ENCODE data around the gene NFKBIA.

The NFKBIA gene

DNA sequence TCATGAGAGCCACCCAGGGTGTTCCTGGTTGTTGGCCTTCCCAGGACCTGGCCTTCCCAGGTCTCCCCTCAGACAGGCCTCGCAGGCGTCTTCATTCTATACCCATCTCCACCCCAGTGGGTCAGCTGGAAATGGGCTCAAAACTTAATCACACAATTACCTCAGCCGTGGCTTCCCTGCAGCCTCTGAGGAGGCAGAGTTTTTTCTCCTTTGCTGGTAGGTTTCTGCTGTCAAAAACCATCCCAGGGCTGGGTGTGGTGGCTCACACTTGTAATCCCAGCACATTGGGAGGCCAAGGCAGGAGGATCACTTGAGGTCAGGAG, 13.2 kb downstream of the NFKBIA start:
- DNase-seq (ENCODE audit: low read depth) = no peak

DNA sequence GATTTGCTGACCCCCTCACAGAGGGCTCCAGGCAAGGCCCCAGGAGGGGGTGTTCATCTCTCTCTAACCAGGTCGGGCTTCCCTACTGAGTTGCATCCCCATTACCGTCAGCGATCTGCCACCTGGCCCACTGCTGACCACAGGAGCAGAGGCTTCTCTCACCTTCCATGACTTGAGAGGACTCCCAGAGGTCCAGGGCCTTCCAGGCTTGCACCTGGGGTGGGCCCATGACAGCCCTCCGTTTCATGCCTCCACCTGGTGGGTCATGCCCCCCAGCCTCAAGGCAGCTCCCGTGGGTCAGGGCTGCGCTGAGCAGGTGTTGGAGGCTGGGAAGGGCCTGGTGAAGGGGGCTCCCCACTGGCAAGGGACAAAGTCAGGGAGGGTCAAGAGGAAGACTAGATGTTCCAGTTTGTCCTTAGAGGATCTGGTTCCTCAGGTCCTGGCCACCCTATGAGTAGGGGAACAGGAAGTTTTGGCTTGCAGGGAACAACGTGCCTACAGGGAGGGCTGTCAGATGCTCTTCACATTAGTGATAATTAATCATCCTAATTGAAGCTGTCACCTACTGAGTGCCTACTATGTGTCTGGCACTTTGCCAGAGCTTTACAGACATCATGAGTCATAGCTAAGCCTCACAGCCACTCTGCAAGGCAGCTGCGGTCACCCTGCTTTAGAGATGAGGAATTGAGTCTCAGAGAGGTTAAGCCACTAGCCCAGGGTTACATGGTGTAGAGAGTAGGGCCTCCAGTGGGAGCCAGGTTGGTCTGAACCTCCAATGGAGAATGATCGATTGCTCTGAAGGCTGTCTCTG, 13.8 kb downstream of the NFKBIA start:
- DNase-seq (ENCODE audit: low read depth) = peak; percentile 90
- TF ChIP-seq, protein P1, sequence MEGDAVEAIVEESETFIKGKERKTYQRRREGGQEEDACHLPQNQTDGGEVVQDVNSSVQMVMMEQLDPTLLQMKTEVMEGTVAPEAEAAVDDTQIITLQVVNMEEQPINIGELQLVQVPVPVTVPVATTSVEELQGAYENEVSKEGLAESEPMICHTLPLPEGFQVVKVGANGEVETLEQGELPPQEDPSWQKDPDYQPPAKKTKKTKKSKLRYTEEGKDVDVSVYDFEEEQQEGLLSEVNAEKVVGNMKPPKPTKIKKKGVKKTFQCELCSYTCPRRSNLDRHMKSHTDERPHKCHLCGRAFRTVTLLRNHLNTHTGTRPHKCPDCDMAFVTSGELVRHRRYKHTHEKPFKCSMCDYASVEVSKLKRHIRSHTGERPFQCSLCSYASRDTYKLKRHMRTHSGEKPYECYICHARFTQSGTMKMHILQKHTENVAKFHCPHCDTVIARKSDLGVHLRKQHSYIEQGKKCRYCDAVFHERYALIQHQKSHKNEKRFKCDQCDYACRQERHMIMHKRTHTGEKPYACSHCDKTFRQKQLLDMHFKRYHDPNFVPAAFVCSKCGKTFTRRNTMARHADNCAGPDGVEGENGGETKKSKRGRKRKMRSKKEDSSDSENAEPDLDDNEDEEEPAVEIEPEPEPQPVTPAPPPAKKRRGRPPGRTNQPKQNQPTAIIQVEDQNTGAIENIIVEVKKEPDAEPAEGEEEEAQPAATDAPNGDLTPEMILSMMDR (IDR thresholded peaks at IDR 0.05; ENCODE audit: insufficient read depth, low read depth, low read length, missing control alignments) = no peak
- H3K4me3 ChIP-seq (ENCODE audit: low read length) = no peak overlapping the region

More for the DNA sequence above, 13.2 kb downstream of the NFKBIA start:
- no peak overlapping the region for H3K4me3 ChIP-seq (ENCODE audit: low read length)
- TF ChIP-seq, protein P1 (IDR thresholded peaks at IDR 0.05; ENCODE audit: insufficient read depth, low read depth, low read length, missing control alignments) = no peak

DNA sequence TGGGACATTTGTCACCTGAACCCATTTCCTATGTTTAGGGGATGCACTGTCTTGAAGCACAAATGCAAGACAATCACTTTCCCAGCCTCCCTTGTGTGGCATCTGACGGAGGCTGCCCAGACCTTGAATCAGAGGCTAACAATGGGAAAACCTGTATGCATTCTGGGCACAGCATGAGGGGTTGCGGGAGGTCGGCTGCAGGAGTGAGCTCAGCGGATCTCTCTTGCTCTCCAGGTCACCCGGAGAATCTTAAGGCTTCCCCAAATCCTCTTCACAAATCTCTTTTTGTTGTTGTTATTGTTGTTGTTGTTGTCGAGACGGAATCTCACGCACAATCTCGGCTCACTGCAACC, 15.3 kb downstream of the NFKBIA start:
- TF ChIP-seq, protein P1 (IDR thresholded peaks at IDR 0.05; ENCODE audit: insufficient read depth, low read depth, low read length, missing control alignments) = no peak
- no peak for DNase-seq (ENCODE audit: low read depth)
- no peak overlapping the region for H3K4me3 ChIP-seq (ENCODE audit: low read length)

DNA sequence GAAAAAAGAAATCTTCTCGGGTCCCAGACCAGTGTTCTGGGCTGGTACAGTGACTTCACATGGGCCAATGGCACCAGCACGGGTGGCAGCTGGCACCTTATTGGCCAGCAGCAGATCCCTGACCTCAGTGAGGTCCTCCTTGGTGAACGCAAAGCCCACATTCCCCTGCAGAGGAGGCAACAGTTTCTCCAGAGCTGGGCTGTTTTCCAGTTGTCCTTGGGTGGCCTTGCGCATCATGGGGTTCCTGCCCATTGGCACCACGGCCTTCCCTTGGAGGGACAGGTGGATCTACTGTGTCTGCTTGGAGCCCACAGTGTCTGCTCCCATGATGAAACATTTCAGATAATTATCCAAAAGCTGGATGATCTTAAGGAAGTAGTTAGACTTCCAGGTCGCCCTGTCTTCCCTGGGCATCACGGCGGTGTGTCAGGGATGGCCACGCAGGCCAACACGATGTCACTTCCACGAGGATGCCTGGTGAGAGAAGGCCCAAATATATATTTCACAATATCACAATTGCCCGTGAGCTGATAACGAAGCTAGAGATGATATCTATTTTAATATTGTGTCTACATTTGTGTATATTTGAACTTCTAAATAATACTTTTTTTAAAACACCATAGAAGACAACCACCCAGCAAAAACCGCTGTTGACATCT, 15.8 kb downstream of the NFKBIA start:
- DNase-seq (ENCODE audit: low read depth) = no peak
- TF ChIP-seq, protein P1 (IDR thresholded peaks at IDR 0.05; ENCODE audit: insufficient read depth, low read depth, low read length, missing control alignments) = no peak
- H3K4me3 ChIP-seq (ENCODE audit: low read length) = no peak overlapping the region

DNA sequence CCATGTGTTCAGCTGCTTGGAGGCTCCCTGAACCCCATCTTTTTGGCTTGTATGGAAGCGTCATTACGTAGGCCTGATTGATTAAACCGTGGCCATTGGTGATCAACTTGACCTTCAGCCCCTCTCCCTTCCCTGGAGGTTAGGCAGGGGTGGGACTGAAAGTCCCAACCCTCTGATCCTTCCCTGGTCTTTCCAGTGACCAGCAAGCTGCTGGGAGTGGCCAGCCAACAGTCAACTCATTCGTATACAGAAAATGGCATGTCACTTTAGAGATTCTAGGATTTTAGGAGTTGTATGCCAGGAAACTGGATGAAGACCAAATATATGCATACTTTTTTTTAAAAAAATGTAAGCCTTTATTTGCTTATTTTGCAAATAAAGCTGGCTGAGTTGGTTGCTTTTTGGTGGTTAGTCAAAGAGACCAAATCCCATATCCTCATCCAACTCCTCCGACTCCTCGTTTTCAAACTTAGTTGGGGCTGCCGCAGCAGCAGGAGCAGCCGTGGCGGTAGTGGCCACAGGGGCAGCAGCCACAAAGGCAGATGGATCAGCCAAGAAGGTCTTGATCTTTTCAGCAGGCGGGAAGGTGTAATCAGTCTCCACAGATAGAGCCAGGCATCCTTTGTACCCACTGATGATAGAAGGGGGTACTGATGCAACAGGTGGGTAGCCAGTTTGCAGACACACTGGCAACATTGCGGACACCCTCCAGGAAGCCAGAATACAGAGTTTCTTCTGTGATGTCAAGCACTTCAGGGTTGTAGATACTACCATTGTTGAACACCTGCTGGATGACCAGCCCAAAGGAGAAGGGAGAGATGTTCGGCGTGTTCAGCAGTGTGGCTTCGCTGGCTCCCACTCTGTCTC, 16.6 kb downstream of the NFKBIA start:
- no peak overlapping the region for H3K4me3 ChIP-seq (ENCODE audit: low read length)
- TF ChIP-seq, protein P1 (IDR thresholded peaks at IDR 0.05; ENCODE audit: insufficient read depth, low read depth, low read length, missing control alignments) = no peak
- DNase-seq (ENCODE audit: low read depth) = no peak

DNA sequence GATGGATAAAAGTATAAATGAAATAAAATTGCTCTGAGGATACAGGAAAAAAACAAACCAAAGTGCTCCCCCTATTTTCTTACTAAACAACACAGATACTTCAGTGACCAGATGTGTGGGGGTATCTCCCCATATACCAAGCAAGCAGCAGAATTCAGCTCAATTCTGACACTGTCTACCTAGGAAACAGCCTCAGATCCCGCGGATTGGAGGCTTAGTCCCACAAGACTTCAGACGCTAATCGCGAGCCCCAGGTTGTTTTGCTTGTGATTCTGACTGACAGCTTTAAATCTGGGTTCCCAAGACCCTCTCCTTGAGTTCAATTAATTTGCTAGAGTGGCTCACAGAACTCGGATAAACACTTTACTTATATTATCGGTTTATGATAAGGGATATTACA, 17.3 kb downstream of the NFKBIA start:
- no peak overlapping the region for H3K4me3 ChIP-seq (ENCODE audit: low read length)
- TF ChIP-seq, protein P1 (IDR thresholded peaks at IDR 0.05; ENCODE audit: insufficient read depth, low read depth, low read length, missing control alignments) = no peak
- DNase-seq (ENCODE audit: low read depth) = no peak

Measured in epithelial cell of esophagus (primary cell).